ENCODE results near the gene FSHR. TPM values are rescaled to one million over a fixed set of nuclear protein-coding genes. Genes with fewer than 3 reads are reported as not detected.

Gene FSHR
- total RNA-seq, 6 experiments from 2014 or later = not detected

DNA sequence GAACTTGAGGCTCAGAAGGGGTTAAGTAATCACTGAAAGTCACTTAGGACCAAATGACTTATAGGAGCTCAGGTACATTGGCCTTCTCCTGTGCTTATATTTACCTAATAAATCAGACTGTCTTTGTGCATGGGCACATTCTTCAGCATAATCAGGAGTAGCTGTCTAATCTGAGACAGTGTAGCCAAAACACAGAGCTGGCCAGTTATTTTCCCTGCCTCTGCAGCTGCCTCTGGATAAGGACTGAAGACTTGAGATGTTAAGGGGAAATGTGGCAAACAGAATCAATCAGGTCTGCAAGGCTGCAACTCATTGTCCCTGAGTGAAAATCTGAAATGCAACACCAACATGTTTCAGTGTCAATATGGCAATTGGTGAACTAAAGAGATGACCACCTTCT is 1.5 kb downstream of the FSHR start:
- no peak overlapping the region for H3K4me3 Mint-ChIP-seq
- H3K4me1 Mint-ChIP-seq (ENCODE audit: low read depth) = no peaks in the 10 kb centered on the region
- peaks cover 38% of the 10 kb centered on the region for H3K9me3 Mint-ChIP-seq

DNA sequence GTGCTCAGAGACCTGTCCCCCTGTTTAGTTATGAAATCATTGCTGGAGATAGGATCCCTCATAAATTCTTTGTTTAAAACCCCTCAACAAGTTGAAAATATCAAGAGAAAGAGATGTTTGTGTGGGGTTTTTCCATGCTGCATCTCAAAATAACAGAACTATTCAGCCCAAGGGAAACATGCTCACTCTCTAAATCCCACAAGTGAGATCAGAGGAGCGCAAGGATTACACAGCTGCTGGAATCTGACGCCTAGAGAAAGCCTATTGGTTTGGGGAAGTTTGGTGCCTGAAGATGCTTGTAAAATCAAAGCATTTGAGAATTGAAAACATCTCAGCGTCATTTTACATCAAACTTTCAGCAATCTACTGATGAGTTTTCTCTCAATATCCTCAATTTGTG is 7.9 kb downstream of the FSHR start:
- Mint-ChIP-seq H3K36me3 (ENCODE audit: low read depth) (no peaks in the 10 kb centered on the region; the same call in 1 of the 2 replicates), H3K9me3 (peaks cover 32% of the 10 kb centered on the region), H3K4me3 (no peak overlapping the region)

More for the DNA sequence above, 1.5 kb downstream of the FSHR start:
- no peaks in the 10 kb centered on the region; the same call in 1 of the 2 replicates for H3K36me3 Mint-ChIP-seq (ENCODE audit: low read depth)
- no peak overlapping the region for H3K27ac Mint-ChIP-seq
- TF ChIP-seq, protein P1, sequence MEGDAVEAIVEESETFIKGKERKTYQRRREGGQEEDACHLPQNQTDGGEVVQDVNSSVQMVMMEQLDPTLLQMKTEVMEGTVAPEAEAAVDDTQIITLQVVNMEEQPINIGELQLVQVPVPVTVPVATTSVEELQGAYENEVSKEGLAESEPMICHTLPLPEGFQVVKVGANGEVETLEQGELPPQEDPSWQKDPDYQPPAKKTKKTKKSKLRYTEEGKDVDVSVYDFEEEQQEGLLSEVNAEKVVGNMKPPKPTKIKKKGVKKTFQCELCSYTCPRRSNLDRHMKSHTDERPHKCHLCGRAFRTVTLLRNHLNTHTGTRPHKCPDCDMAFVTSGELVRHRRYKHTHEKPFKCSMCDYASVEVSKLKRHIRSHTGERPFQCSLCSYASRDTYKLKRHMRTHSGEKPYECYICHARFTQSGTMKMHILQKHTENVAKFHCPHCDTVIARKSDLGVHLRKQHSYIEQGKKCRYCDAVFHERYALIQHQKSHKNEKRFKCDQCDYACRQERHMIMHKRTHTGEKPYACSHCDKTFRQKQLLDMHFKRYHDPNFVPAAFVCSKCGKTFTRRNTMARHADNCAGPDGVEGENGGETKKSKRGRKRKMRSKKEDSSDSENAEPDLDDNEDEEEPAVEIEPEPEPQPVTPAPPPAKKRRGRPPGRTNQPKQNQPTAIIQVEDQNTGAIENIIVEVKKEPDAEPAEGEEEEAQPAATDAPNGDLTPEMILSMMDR (IDR thresholded peaks at IDR 0.05) = no peak
- no peak for DNase-seq
- H3K27me3 Mint-ChIP-seq (ENCODE audit: insufficient read depth) = no peaks in the 10 kb centered on the region

DNA sequence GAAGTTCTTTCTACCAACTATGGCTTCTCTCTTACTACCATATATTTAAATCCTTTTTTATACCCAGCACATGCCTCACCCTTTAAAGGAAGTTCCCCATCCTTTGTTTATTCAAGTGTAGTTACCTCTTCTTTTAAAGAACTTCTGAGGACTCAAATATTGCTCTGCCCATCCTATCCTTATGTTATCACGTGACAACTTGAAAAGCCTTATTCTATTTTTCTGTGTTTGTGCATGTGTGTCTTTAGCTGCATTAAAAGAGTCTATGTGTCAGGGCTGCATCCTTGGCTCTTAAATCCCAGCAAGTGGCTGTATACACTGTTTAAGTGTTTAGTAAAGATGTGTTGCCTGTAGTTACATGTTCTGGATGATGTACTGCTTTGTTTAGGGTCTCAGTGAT is 22.5 kb downstream of the FSHR start:
- Mint-ChIP-seq H3K27me3 (ENCODE audit: insufficient read depth) (no peaks in the 10 kb centered on the region), H3K36me3 (ENCODE audit: low read depth) (no peaks in the 10 kb centered on the region; the same call in 1 of the 2 replicates)

More for the DNA sequence above, 7.9 kb downstream of the FSHR start:
- TF ChIP-seq, protein P1 (IDR thresholded peaks at IDR 0.05) = no peak
- Mint-ChIP-seq H3K27ac (no peak overlapping the region), H3K27me3 (ENCODE audit: insufficient read depth) (no peaks in the 10 kb centered on the region), H3K4me1 (ENCODE audit: low read depth) (no peaks in the 10 kb centered on the region)
- no peak for DNase-seq

DNA sequence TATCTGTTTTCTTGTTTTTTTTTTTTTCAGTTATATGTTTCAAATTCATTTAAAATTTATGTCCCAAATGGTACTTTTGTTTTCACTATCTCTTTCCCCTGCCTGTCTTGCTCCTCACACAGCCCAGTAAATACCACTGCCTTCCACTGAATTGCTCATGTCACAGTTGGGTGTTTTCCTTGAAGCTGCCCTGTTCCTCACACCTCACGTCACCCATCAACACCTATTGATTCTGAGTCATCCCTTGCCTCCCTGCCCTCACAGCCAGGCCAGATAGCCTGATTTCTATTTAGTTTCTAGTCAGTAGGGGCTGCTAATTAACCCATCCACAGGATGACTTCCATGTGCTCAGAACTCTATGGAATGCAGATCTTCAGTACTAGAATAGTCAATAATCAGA is 25.3 kb downstream of the FSHR start:
- TF ChIP-seq, protein P1 (IDR thresholded peaks at IDR 0.05) = no peak
- Mint-ChIP-seq H3K4me3 (no peak overlapping the region), H3K27ac (no peak overlapping the region), H3K36me3 (ENCODE audit: low read depth) (no peaks in the 10 kb centered on the region; the same call in 1 of the 2 replicates), H3K27me3 (ENCODE audit: insufficient read depth) (peaks cover 1% of the 10 kb centered on the region; the same call in 1 of the 2 replicates), H3K9me3 (peaks cover 64% of the 10 kb centered on the region), H3K4me1 (ENCODE audit: low read depth) (no peaks in the 10 kb centered on the region)
- no peak for DNase-seq

More for the DNA sequence above, 22.5 kb downstream of the FSHR start:
- TF ChIP-seq, protein P1 (IDR thresholded peaks at IDR 0.05) = no peak
- no peaks in the 10 kb centered on the region for H3K4me1 Mint-ChIP-seq (ENCODE audit: low read depth)
- H3K4me3 Mint-ChIP-seq = no peak overlapping the region
- peaks cover 46% of the 10 kb centered on the region for H3K9me3 Mint-ChIP-seq
- H3K27ac Mint-ChIP-seq = no peak overlapping the region
- no peak for DNase-seq

DNA sequence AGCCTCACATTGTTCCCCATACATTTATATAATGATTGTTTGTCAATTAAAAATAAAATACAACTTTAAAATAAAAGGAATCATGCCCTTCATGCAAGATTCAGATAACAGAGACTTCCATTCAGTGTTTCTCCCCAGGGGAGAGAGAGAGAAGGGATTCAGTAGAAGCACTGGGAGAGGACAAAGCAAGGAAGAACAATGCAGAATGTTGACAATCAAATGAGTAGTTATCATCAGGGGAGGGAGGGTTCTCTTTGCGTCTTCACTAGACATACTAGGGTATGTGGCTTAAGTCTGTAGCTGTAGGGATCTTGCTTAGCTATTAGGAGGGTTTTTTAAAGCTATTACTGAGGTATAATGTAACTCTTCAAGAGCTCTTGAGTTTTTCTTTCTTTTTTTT is 30.7 kb downstream of the FSHR start:
- no peak for DNase-seq
- H3K4me1 Mint-ChIP-seq (ENCODE audit: low read depth) = no peaks in the 10 kb centered on the region
- no peaks in the 10 kb centered on the region for H3K36me3 Mint-ChIP-seq (ENCODE audit: low read depth)
- peaks cover 54% of the 10 kb centered on the region for H3K9me3 Mint-ChIP-seq
- no peak overlapping the region for H3K27ac Mint-ChIP-seq
- H3K4me3 Mint-ChIP-seq = no peak overlapping the region
- TF ChIP-seq, protein P1 (IDR thresholded peaks at IDR 0.05) = no peak
- H3K27me3 Mint-ChIP-seq (ENCODE audit: insufficient read depth) = peaks cover 1% of the 10 kb centered on the region; the same call in 1 of the 2 replicates

DNA sequence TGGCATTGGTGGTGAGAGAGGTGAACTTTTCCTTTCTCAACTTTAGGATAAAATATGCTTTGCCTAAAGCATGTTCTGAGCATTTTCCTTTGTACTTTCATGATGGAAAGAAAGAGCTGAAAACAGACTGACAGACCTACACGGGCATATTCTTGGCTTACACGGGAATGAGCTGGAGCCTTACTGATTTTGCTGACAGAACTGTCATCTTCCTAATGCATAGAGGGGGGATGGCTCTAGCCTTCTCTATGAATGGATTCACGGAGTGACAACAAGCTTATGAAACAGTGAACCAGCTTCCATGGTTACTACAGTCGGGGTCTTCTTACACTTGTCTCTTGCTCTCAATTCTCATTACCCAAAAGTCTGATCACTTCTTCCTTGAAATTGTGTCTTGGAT is 32.2 kb downstream of the FSHR start:
- Mint-ChIP-seq H3K36me3 (ENCODE audit: low read depth) (no peaks in the 10 kb centered on the region), H3K27ac (no peak overlapping the region), H3K4me3 (no peak overlapping the region), H3K4me1 (ENCODE audit: low read depth) (no peaks in the 10 kb centered on the region), H3K9me3 (peaks cover 48% of the 10 kb centered on the region), H3K27me3 (ENCODE audit: insufficient read depth) (peaks cover 1% of the 10 kb centered on the region; the same call in 1 of the 2 replicates)
- TF ChIP-seq, protein P1 (IDR thresholded peaks at IDR 0.05) = no peak
- DNase-seq = no peak

All from HFFc6 (cell line).